NCI-H345 treated with DMSO at 0.1 percent for 48 hours (cell line): ENCODE measurements around the gene UQCR11.
"Not testable (repeated sequence)": the region's sequence is repeated elsewhere in the genome, so short reads cannot be mapped to it uniquely, and the experiment has no call there.

Experiments used
- DNase-seq: peaks from one replicate; lab custom pipeline; 2025; ENCODE audit not compliant: unreplicated experiment; lab: John Stamatoyannopoulos, UW

Gene UQCR11

DNA sequence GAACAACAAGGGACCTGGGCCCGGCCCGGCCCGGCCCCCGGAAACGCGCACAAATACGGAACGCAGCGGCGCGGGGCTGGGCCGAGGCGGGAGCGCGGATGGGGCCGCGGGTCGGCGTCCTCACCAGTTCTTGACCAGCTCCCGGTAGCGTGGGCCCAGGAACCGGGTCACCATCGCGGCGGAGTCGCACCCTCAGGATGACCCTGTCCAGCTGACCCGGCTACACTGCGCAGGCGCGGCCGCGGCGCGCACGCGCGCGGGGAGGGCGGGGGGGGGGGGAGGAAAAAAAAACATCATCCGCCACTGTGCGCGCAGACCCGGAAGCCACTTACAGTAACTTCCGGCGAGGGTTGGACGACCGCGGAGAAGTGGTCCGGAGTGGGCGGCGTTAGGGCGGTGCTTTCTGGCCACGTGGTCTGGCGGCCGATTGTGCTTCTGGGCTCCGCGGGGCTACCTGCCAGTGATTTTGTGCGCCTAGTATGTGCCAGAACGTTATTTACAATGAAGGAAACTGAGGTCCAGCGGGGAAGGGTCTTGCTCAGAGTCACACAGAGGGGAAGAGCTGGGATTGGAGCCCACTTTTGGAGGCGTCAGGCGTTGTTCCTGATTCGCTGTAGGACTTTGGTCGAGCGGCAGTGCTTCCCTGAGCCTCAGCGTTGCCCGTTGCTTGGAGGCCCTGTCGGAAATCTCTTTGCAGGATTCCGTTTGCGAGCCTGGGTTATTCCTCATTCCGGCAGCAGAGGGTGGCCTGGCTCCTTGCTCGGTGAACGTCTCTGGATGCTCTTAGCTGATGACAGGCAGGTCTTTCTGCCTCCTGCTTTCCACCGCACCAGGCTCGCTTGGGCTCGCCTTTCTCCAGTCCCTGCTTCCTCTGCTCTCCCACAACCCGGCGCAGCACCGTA lies at the start of gene UQCR11:
Gene UQCR11 (minus strand): TSS at position 227 of the 902 bp plus-strand sequence. CDS start 53 bp downstream, at position 174.
- peak; percentile 92 for DNase-seq

DNA sequence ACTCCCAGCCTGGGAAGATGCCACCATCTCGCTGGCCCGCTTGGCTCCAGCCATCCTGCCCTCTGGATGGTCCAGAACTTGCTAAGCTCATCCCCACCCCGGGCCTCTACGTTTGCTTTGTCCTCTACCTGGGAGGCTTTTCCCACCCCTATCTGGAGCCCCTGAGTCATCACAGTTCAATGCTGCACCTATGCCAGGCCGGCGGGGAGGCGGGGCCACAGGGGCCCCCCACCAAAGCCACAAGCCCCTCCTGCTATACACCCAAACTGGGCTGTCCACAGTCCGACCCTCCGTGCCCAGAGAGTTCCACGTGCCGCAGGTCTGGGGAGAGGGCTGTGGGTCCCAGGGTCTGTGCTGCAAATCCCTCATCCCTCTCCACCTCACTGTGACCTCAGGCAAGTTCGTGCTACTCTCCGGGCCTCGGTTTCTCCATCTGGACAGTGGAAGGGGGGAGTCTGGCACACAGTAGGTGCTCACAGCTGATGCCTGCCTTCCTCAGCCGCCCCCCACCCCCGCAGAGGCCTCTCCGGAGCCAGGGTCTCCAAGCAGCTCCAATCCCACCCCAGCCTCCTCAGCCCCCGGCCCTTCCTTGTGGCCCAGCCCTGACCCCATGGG lies 49.0 kb upstream of the UQCR11 start:
- no peak for DNase-seq

DNA sequence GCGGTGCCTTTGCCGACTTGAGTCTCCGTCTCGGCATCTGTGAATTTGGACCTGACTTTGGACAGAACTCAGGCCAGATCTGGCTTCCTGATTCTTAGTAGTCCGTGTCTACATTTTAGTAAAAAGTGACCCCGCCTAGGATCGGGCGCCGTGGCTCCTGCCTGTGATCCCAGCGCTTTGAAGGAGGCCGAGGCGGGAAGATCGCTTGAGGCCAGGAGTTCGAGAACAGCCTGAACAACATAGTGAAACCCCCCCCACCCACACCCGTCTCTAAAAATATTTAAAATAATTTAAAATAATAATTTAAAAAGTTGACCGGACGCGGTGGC lies 48.0 kb upstream of the UQCR11 start:
- DNase-seq, result no peak

DNA sequence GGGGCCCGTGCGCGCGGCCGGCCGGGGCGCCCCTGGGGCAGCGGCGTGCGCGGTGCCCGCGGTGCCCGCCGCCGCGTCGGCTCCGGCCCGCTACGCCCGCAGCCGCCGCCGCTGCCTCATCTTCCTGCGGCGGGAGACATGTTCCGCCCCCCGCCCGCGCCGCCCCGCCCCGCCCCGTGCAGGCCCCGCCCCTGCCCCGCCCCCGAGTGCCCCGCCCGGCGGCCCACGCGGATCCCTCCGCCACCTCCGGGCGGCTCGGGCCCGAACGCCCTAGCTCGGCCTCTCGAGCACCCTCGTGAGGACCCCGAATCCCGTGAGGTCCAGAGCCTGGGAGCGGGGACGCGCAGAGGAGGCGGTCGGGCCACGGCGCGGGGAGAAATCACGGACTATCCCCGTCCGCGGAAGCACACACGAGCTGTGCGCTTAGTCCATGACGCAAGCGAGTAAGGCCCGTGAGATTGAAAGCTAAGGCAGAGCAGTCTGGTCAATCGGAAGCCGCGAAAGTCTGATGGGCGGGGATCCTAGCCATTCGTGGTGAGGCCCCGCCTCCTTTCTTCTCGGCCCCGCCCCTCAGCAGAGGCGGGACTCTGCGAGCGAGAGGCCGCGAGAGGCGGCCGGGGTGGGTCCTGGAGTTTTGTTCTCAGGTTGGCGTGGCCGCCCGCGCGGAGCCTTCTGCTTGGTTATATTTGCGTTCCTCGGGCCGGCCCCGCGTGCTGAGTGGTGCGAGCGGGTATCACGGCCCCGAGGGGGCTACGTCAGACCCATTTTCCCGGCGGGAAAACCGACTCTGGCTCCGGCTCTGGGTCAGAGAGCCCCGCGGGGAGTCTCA lies 47.4 kb upstream of the UQCR11 start, which contains the start of gene TCF3:
Gene TCF3 (minus strand): TSS at position 145 of the 829 bp plus-strand sequence. CDS start 2,367 bp downstream, outside the sequence.
- peak; percentile 97 for DNase-seq

DNA sequence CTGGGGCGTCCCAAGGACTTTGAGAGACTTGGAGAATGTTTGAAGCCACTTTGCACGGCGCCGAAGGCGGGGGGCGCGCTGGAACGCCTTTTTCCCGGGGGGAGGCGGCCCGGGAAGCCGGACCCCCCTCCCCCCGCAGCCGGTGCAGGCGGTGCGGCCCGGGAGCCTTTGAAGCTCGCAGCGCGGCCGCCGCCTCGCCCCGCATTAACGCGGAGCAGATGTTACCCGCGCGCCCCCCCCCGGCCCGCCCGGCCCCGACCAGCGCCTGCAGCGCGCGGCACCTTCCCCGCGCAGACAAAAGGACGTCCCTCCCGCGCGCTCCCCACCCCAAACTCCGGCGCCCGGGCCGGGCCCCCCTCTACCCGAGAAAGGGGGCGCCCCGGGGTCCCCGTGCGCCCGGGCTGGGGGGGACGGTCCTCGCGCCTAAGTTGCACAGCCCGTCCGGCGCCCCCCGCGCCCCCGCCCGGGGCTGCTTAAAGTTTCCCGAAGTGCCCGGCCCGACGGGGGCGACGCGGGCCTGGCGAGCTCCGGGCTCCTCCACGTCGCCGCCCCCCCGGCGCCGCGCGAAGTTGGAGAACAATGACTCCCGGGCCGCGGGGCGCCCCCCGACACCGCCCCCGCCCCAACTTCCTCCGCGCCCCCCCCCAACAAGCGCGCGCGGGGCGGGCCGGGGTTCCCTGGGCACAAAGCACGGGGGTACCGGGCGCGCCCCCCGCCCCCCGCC lies 46.5 kb upstream of the UQCR11 start:
- DNase-seq, result no peak

DNA sequence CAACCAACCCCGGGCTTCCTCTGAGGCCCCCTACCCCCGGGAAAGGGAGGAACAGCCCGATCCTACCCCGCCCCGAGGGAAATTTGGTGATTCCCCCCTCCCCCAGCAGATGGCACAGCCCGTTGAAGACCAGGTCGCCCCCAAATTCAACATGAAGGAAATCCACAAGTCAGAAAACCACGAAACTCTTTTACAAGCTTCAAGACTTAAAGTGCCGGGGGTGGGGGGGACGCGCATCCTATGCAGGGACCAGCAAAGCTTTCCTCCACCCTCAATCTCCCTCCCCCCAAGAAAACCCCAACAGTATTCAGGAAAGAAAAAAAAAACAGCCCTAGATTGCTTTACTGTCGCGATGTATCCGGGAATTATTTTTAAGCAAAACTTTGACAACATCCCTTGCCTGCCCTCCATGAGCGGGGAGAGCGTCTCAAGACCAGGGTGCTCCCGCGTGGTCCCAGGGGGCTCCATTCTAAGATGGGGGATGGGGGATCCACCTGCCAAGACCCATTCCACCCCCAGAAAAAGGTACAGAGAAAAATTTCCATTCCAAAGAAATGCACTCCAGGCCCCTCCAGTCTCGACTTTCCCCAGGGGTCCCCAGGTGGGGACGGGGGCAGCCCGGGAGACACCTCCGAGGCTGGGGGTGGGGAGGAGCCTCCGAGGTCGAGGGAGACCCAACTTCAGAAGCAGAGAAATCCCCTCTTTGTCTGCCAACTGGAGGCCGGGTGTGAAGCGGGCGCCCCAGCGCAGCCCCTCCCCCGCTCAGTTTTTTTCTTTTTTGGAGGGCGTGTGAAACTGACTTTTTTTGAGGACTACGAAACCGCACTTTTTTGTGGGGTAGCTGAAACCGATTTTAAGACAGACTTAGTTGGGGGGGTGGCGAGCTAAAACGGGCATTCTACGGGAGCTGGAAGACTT lies 45.6 kb upstream of the UQCR11 start:
- DNase-seq, result no peak

DNA sequence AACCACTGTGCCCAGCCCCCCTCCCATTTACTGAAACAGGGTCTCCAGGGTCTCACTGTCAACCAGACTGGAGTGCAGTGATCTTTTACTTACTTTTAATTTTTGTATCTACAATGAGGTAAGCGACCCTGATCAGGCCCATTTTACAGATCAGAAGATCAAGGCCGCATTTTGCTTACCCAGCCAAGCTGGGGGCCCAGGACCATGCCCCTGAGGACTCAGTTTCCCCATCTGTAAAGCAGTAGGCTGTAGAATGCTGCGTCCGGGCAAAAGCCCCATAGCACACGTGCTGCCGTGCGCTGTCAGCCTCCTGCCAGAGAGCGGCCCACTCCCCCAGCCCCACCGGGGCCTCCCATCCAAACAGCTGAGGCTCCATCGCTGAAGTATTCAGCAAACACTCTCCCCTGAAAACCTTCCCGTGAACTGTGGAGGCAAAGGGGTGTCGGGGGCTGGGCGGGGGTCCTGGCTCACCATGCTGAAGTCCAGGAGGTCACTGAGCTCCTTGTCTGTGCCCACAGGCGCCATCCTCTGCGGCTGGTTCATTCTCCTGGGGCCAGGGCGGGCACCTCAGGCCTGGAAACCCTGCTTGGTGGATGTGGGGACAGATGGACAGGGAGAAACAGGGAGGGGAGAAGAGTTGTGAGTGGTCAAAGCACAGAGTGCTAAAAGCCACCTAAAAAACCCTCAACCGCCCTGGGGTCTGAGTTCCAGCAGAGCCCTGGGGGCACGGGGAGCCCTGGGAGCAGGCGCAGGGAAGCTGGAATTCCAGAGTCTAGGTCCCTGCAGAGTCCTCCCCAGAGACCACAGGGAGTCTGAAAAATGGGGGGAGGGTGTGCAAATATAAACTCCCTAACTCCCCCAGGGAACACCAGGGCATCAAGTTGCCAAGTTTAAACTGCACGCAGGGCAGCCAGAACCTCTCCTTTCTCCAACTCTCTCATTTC lies 44.7 kb upstream of the UQCR11 start:
- no peak for DNase-seq

DNA sequence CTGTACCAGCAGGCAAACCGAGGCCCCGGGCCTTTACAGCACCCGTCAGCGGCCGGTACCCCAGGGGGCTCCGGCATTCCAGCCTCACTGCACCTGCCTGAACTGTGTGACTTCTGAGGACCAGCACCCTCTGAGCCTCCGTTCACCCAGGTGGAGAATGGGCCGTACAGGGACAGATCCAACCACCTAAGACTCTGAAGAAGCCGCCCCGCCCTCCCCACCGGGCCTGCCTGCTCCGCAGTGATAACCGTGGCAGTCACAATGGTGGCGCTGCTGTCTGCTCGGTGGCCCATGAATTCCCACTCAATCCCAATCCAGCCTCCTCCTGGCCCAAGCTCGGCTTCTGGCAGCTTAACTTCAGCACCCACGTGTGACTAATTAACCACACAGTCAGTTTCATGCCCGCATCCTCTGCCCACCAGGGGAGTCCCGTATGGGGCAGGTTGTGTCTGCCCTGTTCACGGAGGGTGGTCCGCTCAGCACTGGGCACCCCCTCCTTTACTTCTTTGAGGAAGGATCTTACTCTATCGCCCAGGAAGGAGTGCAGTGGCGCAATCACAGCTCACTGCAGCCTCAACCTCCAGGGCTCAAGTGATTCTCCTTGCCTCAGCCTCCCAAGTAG lies 43.8 kb upstream of the UQCR11 start:
- no peak for DNase-seq

DNA sequence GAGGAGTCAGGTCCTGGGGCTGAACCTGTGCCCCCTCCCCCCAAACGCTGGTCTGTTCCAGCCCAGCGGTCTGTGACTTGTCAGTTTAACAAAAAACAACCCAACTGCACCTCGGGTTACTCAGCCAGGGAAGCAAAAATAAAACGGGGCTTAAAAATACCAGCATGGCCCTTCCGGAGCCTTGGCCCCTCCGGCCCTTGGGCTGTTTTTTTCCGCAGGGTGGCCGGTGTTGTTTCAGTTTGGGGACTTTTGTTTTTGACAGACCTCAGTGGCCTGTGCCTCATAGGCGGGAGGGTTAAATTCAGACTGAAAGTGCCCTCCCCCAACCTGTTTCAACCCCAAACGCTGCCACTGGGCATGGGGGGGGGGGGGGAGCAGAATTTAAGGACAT lies 43.2 kb upstream of the UQCR11 start:
- no peak for DNase-seq

DNA sequence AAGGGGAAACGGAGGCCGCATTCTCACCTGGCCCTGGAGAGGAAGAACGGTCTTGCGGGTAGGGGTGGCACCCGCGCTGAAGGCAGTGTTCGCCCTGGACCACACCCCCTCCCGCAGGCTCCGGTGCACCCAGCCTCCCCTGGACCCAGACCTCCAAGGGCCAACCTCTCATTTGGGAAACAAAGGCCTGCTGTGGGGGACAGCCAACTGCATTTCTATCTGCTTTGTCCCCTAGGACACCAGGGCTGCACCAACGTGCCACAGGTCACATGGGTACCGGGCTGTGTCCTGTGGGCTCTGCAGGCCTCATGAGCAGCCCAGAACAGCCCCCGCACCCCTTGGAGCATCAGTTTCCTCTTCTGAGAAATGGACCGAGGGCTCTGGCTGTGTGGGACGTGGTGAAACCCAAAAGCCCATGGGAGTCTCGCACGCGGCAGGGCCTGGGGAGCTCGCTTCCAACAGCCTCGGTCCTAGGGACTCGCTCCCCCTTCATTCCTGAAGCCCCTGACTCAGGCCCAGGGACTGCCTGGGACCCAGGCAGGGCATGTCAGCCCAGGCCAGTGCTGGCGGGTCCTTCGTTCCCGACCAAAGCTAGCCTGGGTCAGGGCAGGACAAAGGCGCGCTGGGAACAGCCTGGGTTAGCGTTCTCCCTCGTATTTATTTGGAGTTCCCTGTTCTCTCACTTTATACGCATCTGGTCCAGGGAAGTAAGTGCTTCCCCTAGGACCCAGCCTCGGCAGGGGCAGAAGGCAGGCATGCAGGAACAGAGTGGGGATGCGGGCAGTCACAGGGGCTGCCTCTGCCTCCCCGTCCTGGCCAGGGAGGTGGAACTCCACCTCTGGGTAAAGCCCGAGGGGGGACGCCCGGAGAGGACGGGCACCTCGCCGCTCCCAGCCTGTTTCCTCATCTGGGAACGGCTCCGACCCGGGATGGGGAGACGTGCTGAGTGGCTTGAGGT lies 42.5 kb upstream of the UQCR11 start:
- no peak for DNase-seq

DNA sequence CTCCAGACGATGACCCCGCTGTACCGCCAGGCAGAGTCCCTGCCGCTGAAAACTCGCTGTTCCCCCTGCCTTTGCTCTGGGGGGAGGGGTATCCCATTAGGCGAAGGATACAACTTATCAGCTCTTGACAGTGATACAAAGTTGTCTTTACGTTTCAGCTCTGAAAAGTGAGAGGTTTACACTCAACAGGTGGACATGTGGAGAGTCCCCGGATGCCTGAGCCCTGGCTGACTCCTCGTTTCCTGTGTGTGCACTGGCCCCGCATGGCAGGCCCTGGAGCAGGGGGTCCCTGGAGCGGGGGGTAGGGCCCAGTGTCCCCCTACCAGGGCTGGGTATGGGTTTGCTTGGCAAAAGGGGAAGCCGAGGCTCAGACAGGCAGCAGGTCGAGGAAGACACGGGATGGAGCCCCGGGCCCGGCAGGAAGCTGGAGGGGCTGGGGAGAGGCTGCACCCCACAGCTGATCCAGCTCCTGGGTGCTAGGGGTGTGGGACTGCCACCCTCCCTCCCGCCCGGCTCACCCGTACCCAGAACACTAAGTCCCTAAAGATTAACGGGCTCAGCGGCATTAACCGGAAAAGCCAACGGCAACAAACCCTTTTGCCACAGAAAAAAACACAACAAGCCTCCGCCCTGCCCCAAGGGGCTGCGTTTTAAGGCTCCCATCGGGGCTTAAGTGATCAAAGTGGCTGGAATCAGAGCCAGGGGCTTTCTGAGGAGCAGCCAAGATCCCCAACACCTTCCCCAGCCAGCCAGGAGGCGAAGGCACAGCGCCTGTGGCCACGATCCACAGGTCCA lies 41.6 kb upstream of the UQCR11 start:
- no peak for DNase-seq

DNA sequence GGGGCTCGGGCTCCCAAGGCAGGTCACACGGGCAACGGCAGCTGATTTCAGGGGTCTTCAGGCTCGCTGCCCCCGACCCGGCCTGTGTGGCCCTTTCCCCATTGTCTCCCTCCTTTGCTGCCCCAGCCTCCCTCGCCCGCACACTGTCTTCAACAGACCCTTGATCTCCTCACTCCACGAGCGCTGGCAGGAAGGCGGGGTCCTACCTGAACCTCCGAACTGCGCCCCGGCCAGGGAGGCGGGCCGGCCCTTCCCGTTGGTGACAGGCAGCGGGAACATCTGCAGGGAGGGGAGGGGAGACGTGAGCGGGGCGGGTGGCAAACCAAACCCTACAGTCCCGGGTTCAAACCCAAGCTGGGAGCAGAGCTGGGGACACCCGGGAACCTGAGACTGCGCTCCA lies 40.9 kb upstream of the UQCR11 start:
- no peak for DNase-seq

DNA sequence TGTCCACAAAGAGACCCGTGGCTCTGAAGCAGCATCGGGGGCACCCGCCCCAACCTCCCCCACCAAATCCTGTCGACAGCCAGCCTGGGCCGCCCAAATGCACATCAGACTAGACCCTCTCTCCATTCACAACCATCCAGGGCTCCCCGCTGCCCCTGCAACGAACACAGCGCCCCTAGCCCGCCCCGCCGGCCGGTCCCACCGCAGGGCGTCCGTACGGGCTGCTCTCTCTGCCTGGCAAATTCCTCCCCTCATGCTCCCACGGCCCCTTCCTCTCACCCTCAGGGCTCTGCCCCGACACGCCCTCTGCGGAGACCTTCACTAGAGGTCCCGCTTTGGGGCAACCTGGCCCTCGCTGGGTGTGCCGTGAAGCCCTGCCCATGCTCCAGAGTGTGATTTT lies 40.0 kb upstream of the UQCR11 start:
- DNase-seq, result no peak

DNA sequence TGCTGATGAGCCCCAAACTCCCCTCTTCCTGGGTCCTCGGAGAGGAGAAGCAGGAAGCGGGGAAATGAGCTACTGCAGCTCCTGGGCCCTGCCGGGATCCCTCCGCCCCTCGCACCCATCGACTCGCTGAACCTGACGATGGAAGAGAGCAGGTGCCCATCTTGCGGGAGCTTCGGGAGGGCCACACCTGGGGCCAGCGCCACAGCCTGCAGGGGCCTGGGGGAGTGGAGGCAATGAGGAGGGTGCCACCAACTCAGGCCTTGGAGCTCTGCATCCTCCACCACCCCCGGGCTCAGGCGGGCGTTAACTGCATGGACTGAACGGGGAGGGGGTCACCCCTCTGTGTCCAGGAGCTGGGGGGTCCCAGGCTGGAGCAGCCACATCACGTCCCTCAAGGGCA lies 38.8 kb upstream of the UQCR11 start:
- no peak for DNase-seq

DNA sequence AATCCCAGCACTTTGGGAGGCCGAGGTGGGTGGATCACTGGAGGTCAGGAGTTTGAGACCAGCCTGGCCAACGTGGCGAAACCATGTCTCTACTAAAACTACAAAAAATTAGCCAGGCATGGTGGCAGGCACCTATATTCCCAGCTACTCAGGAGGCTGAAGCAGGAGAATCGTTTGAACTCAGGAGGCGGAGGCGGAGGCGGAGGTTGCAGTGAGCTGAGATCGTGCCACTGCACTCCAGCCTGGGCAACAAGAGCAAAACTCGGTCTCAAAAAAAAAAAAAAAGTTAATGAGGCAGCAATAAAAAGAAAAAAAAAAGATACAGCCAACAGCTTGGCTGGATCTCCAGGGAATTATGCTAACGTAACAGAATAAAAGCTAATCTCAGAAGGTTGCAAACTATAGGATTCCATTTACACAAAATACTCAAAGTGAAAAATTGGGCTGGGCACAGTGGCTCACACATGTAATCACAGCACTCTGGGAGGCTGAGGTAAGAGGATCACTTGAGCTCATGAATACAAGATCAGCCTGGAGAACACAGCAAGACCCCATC lies 35.7 kb upstream of the UQCR11 start:
- not testable (repeated sequence) for DNase-seq
